Amniotic epithelial cell (primary cell): ENCODE data around the gene SDHA.
"Not testable (repeated sequence)": the region's sequence is repeated elsewhere in the genome, so short reads cannot be mapped to it uniquely, and the experiment has no call there.

ENCODE experiments used
- DNase-seq: peaks from one replicate; pipeline ENCODE4 v3.0.0-alpha.2; 2010; ENCODE audit warnings: low read depth

The SDHA gene

DNA sequence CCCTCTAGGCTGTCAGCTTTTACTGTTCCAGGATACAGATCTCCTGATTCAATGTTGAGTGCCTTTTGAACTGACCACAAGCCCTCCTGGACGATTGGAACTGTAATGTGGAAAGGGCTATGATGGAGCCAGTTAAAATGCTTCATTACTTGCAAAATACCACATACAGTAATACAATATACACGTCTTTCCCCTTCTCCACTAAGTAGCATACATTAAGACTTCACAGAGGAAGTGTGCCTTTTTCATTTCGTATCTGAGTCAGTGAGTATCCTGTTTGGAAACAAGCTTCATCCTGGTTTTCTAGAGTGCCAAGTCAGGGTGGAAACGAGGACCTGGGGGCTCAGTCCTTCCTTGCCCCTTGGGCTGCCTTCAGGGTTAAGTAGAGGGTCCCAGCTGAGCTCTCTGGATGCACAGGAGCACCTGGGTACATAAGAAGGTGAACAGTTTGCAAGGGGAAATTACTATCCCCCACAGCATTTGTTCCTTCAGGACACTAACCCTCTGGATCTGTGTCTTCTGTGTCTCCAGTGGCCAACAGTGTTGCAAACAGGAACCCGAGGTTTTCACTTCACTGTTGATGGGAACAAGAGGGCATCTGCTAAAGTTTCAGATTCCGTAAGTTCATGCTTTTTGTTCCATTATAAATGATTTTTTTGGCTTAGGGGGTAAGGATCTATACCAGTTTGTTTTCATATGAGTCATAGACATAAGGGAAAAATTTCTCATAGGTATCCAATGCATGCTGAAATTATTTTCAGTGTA, 5.0 kb downstream of the SDHA start:
- not testable (repeated sequence) for DNase-seq

- DNase-seq: no peak
Observed at GRCh38 chr5:223791-224190, 5.7 kb downstream of the SDHA start.

GRCh38 chr5:225334-225733, 7.2 kb downstream of the SDHA start:
- no peak for DNase-seq

GRCh38 chr5:227375-227774, 9.3 kb downstream of the SDHA start:
- not testable (repeated sequence) for DNase-seq

DNA sequence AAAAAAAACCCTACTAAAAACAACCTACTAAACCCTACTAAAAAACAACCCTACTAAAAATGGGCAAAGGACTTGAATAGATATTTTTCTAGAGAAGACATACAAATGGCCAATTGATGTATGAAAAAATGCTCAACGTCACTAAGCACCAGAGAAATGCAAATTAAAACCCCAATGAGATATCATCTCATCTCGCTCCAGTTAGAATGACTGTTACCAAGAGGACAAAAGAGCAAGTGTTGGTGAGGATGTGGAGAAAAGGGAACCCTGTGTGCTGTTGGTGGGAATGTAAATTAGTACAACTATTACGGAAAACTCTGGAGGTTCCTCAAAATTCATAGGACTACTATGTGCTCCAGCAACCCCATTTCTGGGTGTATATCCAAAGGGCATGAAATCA, 10.8 kb downstream of the SDHA start:
- no peak for DNase-seq

GRCh38 chr5:230711-231110, 12.6 kb downstream of the SDHA start:
- DNase-seq: no peak

DNA sequence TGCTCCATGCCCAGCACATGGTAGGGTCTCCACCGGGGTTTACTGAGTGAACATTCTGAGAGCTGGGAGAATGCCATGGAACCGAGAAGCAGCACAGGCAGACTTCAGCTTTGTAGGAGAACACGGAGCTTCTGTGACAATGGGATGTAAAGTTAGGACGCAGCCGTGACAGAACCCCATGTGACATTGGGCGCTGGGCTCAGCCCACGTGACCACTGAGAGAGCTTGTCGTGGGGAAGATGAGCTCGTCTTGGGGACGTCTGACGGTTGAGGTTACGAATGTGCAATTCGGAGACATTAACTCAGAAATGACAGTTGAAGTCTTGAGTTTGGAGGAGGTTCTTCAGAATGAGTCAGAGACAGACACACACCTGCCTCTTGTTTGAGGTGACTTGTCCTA, 13.5 kb downstream of the SDHA start:
- no peak for DNase-seq

DNA sequence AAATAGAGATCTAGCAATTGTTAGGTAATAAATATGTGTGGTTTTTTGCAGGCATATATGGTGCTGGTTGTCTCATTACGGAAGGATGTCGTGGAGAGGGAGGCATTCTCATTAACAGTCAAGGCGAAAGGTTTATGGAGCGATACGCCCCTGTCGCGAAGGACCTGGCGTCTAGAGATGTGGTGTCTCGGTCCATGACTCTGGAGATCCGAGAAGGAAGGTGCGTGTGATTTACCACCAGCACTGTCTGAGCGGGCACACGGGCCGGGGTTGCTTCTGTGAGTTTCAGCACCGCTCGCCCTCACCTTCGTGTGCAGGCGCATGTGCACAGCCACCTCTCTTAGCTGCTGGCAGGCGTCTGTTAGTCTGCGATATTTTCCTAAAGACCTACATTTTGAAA, 15.3 kb downstream of the SDHA start:
- not testable (repeated sequence) for DNase-seq

- DNase-seq: no peak
Observed at GRCh38 chr5:234450-234849, 16.3 kb downstream of the SDHA start.

- DNase-seq: not testable (repeated sequence)
Observed at GRCh38 chr5:235527-235926, 17.4 kb downstream of the SDHA start.

- DNase-seq: peak; percentile 39
Observed at GRCh38 chr5:237931-238330, 19.8 kb downstream of the SDHA start.

- DNase-seq: not testable (repeated sequence)
Observed at GRCh38 chr5:240550-240949, 22.4 kb downstream of the SDHA start.

- peak; percentile 21 for DNase-seq
Observed at GRCh38 chr5:241045-241669, 23.0 kb downstream of the SDHA start.

GRCh38 chr5:243683-244367, 25.7 kb downstream of the SDHA start:
- DNase-seq: not testable (repeated sequence)

DNA sequence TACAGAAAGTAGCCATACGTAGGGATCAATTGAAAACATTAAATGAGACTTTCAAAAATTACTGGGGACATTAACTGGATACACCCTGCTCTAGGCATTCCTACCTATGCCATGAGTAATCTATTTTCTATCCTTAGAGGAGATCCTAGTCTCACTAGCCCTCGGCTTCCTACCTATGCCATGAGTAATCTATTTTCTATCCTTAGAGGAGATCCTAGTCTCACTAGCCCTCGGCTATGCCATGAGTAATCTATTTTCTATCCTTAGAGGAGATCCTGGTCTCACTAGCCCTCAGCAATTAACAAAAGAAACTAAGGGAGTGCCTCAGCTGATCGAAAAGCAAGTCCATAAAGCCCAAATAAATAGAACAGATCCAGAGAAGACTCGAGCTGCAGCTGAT, 27.6 kb downstream of the SDHA start:
- DNase-seq: not testable (repeated sequence)

DNA sequence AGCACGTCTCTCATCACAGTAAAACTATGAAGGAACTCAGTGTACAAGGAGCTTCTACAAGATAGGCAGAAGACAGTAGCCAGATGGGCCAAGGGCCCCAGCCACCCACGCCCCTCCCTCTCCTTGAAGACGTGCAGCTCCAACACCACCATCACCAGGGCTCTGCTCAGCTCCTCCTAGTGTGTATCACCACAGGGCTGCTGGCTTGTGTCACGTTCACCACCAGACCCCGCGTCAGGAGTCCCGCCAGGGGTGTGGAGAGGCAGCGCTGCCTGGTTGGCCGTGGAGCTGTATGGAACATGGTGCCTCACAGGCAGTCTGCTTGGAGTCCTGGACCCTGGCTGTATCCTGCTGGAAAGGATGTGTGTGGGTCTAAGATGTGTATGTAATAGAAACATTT, 32.3 kb downstream of the SDHA start:
- DNase-seq: not testable (repeated sequence)

DNA sequence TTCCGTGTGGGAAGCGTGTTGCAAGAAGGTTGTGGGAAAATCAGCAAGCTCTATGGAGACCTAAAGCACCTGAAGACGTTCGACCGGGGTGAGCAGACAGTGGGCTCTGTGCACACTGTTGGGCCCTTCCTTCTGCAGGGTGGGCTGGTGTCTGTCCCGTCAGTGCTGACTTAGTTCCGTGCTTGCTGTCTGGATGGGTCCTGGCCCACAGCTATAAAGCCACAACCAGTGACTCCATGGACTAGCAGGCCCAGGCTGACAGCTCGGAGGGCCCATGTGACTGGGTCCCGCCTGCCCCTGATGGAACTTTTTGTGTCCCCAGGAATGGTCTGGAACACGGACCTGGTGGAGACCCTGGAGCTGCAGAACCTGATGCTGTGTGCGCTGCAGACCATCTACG, 32.9 kb downstream of the SDHA start:
- DNase-seq: not testable (repeated sequence)

GRCh38 chr5:251538-251937, 33.4 kb downstream of the SDHA start:
- not testable (repeated sequence) for DNase-seq

GRCh38 chr5:251975-252374, 33.9 kb downstream of the SDHA start:
- not testable (repeated sequence) for DNase-seq

GRCh38 chr5:252546-252945, 34.4 kb downstream of the SDHA start:
- no peak for DNase-seq

DNA sequence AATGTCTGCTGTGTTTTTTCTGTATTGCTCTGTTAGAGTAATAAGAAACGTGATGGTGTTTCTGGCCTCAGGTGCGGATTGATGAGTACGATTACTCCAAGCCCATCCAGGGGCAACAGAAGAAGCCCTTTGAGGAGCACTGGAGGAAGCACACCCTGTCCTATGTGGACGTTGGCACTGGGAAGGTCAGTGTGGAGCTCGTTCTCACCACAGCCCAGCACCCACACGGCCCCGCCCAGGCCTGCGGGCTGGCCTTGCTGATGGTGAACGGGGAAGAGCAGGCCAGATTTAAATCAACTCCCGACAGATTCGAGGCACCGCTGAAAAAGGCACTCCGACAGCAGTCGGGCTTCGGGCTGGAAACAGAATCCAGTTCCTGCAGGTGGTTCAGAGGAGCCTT, 36.2 kb downstream of the SDHA start:
- DNase-seq: not testable (repeated sequence)

GRCh38 chr5:255116-255515, 37.0 kb downstream of the SDHA start:
- DNase-seq: not testable (repeated sequence)

- not testable (repeated sequence) for DNase-seq
Observed at GRCh38 chr5:256347-256746, 38.2 kb downstream of the SDHA start.
